HepG2 (cell line): Measurements from ENCODE around the gene TRPC3. TPM values are rescaled to one million over a fixed set of nuclear protein-coding genes. Genes with fewer than 3 reads are reported as not detected.

Experiments used
- ATAC-seq: fragments of 200-7000 bp; cut with Tn5 transposase; 3 replicates; pipeline ENCODE4 v1.9.1; 2020; ENCODE audit warnings: mild to moderate bottlenecking, moderate library complexity
- BruUV-seq: library from RNA; stranded (reverse); fragments of 400-500 nt; replicated peaks from 2 replicates; lab custom pipeline; 2021; lab: Mats Ljungman, UMichigan
- CTCF ChIA-PET: fragments of 300-600 bp; formaldehyde crosslinking; extraction: SDS; loops from one replicate; lab custom pipeline; 2021; ENCODE audit warnings: low total read pairs, inconsistent platforms, low intra/inter-chr PET ratio; lab: Yijun Ruan, JAX
- POLR2A ChIA-PET: fragments of 350-600 bp; sonication (Branson Sonifier 250); formaldehyde crosslinking; loops from one replicate; lab custom pipeline; 2020; ENCODE audit warnings: antibody characterized with exemption, inconsistent platforms; lab: Yijun Ruan, JAX
- DNase-seq: peaks from one replicate; pipeline ENCODE4 v3.0.0-alpha.2; 2015; ENCODE audit warnings: low spot score
- FAIRE-seq: peaks from 3 replicates; lab custom pipeline; 2011; peaks lifted over from hg19 to GRCh38; lab: Jason Lieb, UNC
- H2AFZ ChIP-seq: one replicate; pipeline ENCODE4 v1.6.1; 2011; ENCODE audit warnings: low read length, inconsistent platforms
- H3K27ac ChIP-seq: fragments of 300-600 bp; 3 replicates; pipeline ENCODE4 v1.8.0; 2011; ENCODE audit warnings: mixed run types, mild to moderate bottlenecking, mixed read lengths, low read length, inconsistent platforms; ENCODE audit not compliant: insufficient read depth; ENCODE audit errors: extremely low read length
- H3K27me3 ChIP-seq, 2 experiments: fragments of 200-600 bp in 1 of 2; 2 replicates in 1 of 2; 3 replicates in 1 of 2; pipeline versions ENCODE4 v1.6.0 to v1.8.0; 2011; ENCODE audit warnings: low read length in 2 of 2, mild to moderate bottlenecking in 2 of 2, moderate library complexity in 2 of 2, inconsistent platforms in 1 of 2; ENCODE audit not compliant: insufficient read depth in 2 of 2, control insufficient read depth in 1 of 2
- H3K36me3 ChIP-seq, 2 experiments: fragments of 200-600 bp in 1 of 2; replicated peaks in 1 of 2; 2 replicates in 1 of 2; 3 replicates in 1 of 2; pipeline versions ENCODE4 v1.5.1 to v1.8.0; 2011; ENCODE audit warnings: low read length in 2 of 2, inconsistent platforms in 1 of 2; ENCODE audit not compliant: insufficient read depth in 2 of 2, control insufficient read depth in 1 of 2
- H3K4me1 ChIP-seq: 2 replicates; pipeline ENCODE4 v1.5.1; 2012; ENCODE audit warnings: low read length, inconsistent platforms; ENCODE audit not compliant: insufficient read depth
- H3K4me2 ChIP-seq: 2 replicates; pipeline ENCODE4 v1.6.0; 2011; ENCODE audit warnings: low read depth, low read length, inconsistent platforms
- H3K4me3 ChIP-seq, 3 experiments: fragments of 200-600 bp in 1 of 3; sonication (generic), shearing (Covaris generic) in 1 of 3; replicated peaks in 1 of 3; 2 replicates each; pipeline ENCODE4 v1.5.1; 2011 to 2016; ENCODE audit warnings: low read length in 3 of 3, inconsistent platforms in 2 of 3, low read depth in 2 of 3, mild to moderate bottlenecking in 2 of 3, control low read depth in 1 of 3, mixed read lengths in 1 of 3; ENCODE audit not compliant: insufficient read depth in 1 of 3
- H3K79me2 ChIP-seq: one replicate; pipeline ENCODE4 v1.6.1; 2011; ENCODE audit warnings: low read length, inconsistent platforms; ENCODE audit not compliant: insufficient read depth
- H3K9ac ChIP-seq: 2 replicates; pipeline ENCODE4 v1.6.0; 2011; ENCODE audit warnings: mild to moderate bottlenecking, low read depth, low read length, inconsistent platforms; ENCODE audit not compliant: insufficient read depth
- H3K9me3 ChIP-seq: 2 replicates; pipeline ENCODE4 v1.5.1; 2012; ENCODE audit warnings: mild to moderate bottlenecking, low read length
- H4K20me1 ChIP-seq: 2 replicates; pipeline ENCODE4 v1.6.0; 2011; ENCODE audit warnings: inconsistent platforms, mild to moderate bottlenecking, low read length, moderate library complexity; ENCODE audit not compliant: insufficient read depth
- CEBPB ChIP-seq: IDR thresholded peaks from 2 replicates; pipeline ENCODE4 v1.6.1; 2011; ENCODE audit warnings: low read depth, low read length, improper control_type of control experiment, borderline replicate concordance
- FOXP4 ChIP-seq: sonication (generic); formaldehyde crosslinking; IDR thresholded peaks from 2 replicates; pipeline ENCODE4 v1.4.0; 2020; ENCODE audit warnings: missing genetic modification reagents
- MAFF ChIP-seq: IDR thresholded peaks from 2 replicates; pipeline ENCODE4 v1.6.1; 2011; ENCODE audit warnings: low read depth, low read length, improper control_type of control experiment
- MAFK ChIP-seq, 2 experiments: IDR thresholded peaks in 1 of 2; conservative IDR thresholded peaks in 1 of 2; 2 replicates each; pipeline ENCODE4 v1.6.1; 2011; ENCODE audit warnings: improper control_type of control experiment in 2 of 2, low read length in 2 of 2
- ZBTB43 ChIP-seq: sonication (generic); formaldehyde crosslinking; conservative IDR thresholded peaks from 2 replicates; pipeline ENCODE4 v1.4.0; 2020; ENCODE audit warnings: missing genetic modification reagents
- ZNF253 ChIP-seq: sonication (generic); formaldehyde crosslinking; IDR thresholded peaks from 2 replicates; pipeline ENCODE4 v1.8.0; 2022; ENCODE audit warnings: mild to moderate bottlenecking, missing genetic modification reagents, borderline replicate concordance
- whole genome bisulfite sequencing: methylation state at CpG from one replicate; pipeline ENCODE4 v1.1.6; 2017; ENCODE audit warnings: low lambda C conversion rate; 5-methylcytosine and 5-hydroxymethylcytosine counted together
- in situ Hi-C: cut with HindIII; loops from 2 replicates; pipeline ENCODE4 v1.10.0; 2017; ENCODE audit warnings: low pct_unique_long_range_greater_than_20kb; ENCODE audit not compliant: extremely low pct_ligation_motif_present
- intact Hi-C: fragments of 100-400 bp; cut with micrococcal nuclease; formaldehyde crosslinking; loops from one replicate; pipeline ENCODE4 v1.10.0; 2022; ENCODE audit not compliant: unreplicated experiment
- polyA plus RNA-seq, 8 experiments: library from polyadenylated mRNA; depleted of rRNA in 3 of 8; stranded (reverse) in 7 of 8; unstranded in 1 of 8; fragments of >200 nt; fragmentation: Illumina TruSeq in 4 of 8; extraction: Trizol in 4 of 8; gene quantifications; 2 replicates each; pipeline versions ENCODE4 v1.2.1 to v1.2.3, GENCODE V29; 2011 to 2016; ENCODE audit warnings: low read depth in 4 of 8, missing spikeins in 1 of 8, mixed read lengths in 1 of 8; ENCODE audit not compliant: insufficient read depth in 1 of 8
- total RNA-seq, 5 experiments: library from RNA; depleted of rRNA; stranded (reverse); fragments of >200 nt; fragmentation: Illumina TruSeq; extraction: Trizol; gene quantifications; 2 replicates each; pipeline ENCODE4 v1.2.3, GENCODE V29; 2016; ENCODE audit warnings: low read depth in 1 of 5

The TRPC3 gene
- total and polyA plus RNA-seq, 2 of the 13 experiments (the other 11 are each of a cell fraction or from before 2014, with no cell fraction given) = not detected

- Histone ChIP-seq H3K4me3 (no peak overlapping the region), H3K9ac (no peak overlapping the region), H3K79me2 (no peaks in the 10 kb centered on the region), H3K4me1 (no peaks in the 10 kb centered on the region), H3K27ac (no peak overlapping the region), H2AFZ (no peak overlapping the region), H3K36me3 (no peaks in the 10 kb centered on the region), H3K9me3 (no peaks in the 10 kb centered on the region), H3K27me3 (no peaks in the 10 kb centered on the region), H4K20me1 (no peaks in the 10 kb centered on the region), H3K4me2 (no peak overlapping the region)
- TF ChIP-seq MAFF (peak; percentile 84), MAFK (conservative IDR thresholded peaks at IDR 0.05 in 1 of 2, IDR thresholded peaks at IDR 0.05 in 1 of 2; ENCODE audit: low read length in 2 of 2) (peak; percentile 82 to 89), ZNF253 (CRISPR knock-in tag) (no peak)
- no TSS peak for BruUV-seq
- DNase-seq = no peak
- no peak for FAIRE-seq
- ChIA-PET CTCF (no interaction called here), POLR2A (no interaction called here)
- in situ Hi-C loops = no loop called here
- no peak for ATAC-seq
- intact Hi-C loops = no loop called here
- WGBS = 0% methylated on average over 3 of the region's 3 CpGs
These were observed 44.1 kb upstream of the TRPC3 start for GRCh38 chr4:121995790-121996537.

- POLR2A ChIA-PET = no interaction called here
- intact Hi-C loops = no loop called here
- 0 out of 5 replicates have a peak, but pooled peaks cover 0 to 3% of the 10 kb centered on the region in 2 experiments for H3K27me3 ChIP-seq
- DNase-seq = no peak
- no peak overlapping the region for H3K9ac ChIP-seq
- no TSS peak for BruUV-seq
- TF ChIP-seq CEBPB = peak; percentile 63; the same call in 1 of the 2 replicates
- TF ChIP-seq FOXP4 (CRISPR knock-in tag) = no peak
- no peak for TF ChIP-seq ZBTB43 (CRISPR knock-in tag)
- TF ChIP-seq, all 625 proteins: peak for 1
- Histone ChIP-seq H3K4me1 (no peaks in the 10 kb centered on the region), H3K4me3 (no peak overlapping the region), H3K79me2 (no peaks in the 10 kb centered on the region), H2AFZ (no peak overlapping the region), H3K27ac (no peak overlapping the region), H3K36me3 (no peaks in the 10 kb centered on the region), H4K20me1 (no peaks in the 10 kb centered on the region), H3K4me2 (no peak overlapping the region), H3K9me3 (no peaks in the 10 kb centered on the region)
- FAIRE-seq (no peak), ATAC-seq (no peak)
- in situ Hi-C loops = no loop called here
- CTCF ChIA-PET = no interaction called here
These were observed 40.1 kb upstream of the TRPC3 start for GRCh38 chr4:121991968-121992367.
